Activated CD8-positive, alpha-beta memory T cell treated with anti-CD3 and anti-CD28 coated beads, Interleukin-2, amount 10 ng/mL, durations not matched to agents 7 days and 5 days (primary cell): ENCODE measurements around the gene ADCK2. TPM values are rescaled to one million over a fixed set of nuclear protein-coding genes. Genes with fewer than 3 reads are reported as not detected.
"Not testable (repeated sequence)": the region's sequence is repeated elsewhere in the genome, so short reads cannot be mapped to it uniquely, and the experiment has no call there.

Experiments
- ATAC-seq: fragments of 150-1000 bp; cut with Tn5 transposase; one replicate; pipeline ENCODE4 v1.10.0; 2021; ENCODE audit warnings: moderate library complexity
- CTCF ChIA-PET: fragments of 350-600 bp; sonication (Branson Sonifier 250); formaldehyde crosslinking; loops from one replicate; lab custom pipeline; 2021; ENCODE audit warnings: antibody characterized with exemption; lab: Charles Lee
- DNase-seq: peaks from one replicate; pipeline ENCODE4 v3.0.0-alpha.2; 2020
- H3K27ac Mint-ChIP-seq: one replicate; pipeline ENCODE4 v1.8.0; 2021; ENCODE audit warnings: mild to moderate bottlenecking, mixed read lengths
- H3K27me3 Mint-ChIP-seq: one replicate; pipeline ENCODE4 v1.8.0; 2021; ENCODE audit warnings: mixed read lengths
- H3K36me3 Mint-ChIP-seq: one replicate; pipeline ENCODE4 v1.8.0; 2021; ENCODE audit warnings: mild to moderate bottlenecking, mixed read lengths
- H3K4me1 Mint-ChIP-seq: one replicate; pipeline ENCODE4 v1.8.0; 2021; ENCODE audit warnings: mixed read lengths
- H3K4me3 Mint-ChIP-seq: one replicate; pipeline ENCODE4 v1.8.0; 2021; ENCODE audit warnings: mild to moderate bottlenecking, moderate library complexity, mixed read lengths
- H3K9me3 Mint-ChIP-seq: one replicate; pipeline ENCODE4 v1.8.0; 2022; ENCODE audit warnings: low read depth, mixed read lengths
- total RNA-seq, 2 experiments: library from RNA; stranded (reverse); gene quantifications; one replicate each; pipeline ENCODE4 v1.2.3, GENCODE V29; 2021

ADCK2 gene
- total RNA-seq, 2 experiments from 2014 or later, result 18.3 to 23.2 TPM

DNA sequence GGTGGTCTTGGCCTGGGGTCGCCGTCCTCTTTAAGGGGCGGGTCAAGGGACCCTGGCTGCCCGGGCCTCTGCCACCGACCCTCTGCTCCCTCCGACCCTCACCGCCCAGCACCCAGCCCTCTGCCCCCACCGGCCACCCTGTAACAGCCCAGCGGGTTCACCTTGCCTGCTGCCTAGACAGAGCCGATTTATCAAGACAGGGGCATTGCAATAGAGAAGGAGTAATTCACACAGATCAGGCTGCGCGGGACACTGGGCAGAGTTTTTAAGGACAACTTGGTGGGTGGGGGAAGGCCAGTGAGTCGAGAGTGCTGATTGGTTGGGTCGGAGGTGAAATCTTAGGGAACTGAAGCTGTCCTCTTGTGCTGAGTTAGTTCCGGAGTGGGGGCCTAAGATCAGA is 779 bp upstream of the ADCK2 start:
- Mint-ChIP-seq H3K4me3 (peak overlapping the region; percentile 79), H3K9me3 (no peaks in the 10 kb centered on the region), H3K27me3 (peaks cover 5% of the 10 kb centered on the region), H3K36me3 (peaks cover 3% of the 10 kb centered on the region), H3K27ac (no peak overlapping the region), H3K4me1 (peaks cover 33% of the 10 kb centered on the region)
- CTCF ChIA-PET, result no interaction called here
- DNase-seq (no peak), ATAC-seq (no peak)

DNA sequence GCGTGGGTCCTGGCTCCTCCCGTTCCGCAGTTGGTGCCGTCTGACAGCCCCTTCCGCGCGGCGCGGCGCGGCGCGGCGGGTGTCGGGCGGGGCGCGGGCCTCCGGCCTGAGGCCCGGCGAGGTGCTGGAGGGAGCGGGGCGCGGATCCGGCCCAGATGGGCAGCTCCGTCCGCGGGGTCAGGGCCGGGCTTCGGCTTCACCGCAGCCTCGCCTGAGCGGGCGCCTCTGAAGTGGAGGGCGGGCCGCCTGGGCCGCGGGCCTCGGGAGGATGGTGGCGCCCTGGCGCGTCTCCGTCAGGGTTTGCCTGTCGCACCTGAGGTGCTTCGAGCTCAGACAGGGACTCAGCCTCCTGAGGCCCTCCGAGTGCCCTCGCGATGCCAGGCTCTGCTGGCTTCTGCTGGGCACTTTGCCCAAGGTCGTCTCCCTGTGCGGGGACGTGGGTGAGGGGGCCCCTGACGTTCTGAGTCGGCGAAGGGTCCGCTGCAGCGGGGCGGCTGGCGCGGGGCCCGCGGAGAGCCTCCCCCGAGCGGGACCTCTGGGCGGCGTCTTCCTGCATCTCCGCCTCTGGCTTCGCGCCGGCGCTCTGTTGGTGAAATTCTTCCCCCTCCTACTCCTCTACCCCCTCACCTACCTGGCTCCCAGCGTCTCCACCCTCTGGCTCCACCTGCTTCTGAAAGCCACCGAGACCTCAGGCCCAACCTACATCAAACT is 473 bp downstream of the ADCK2 start:
- Mint-ChIP-seq H3K4me1 (peaks cover 33% of the 10 kb centered on the region), H3K4me3 (peak overlapping the region; percentile 79), H3K27ac (peak overlapping the region; percentile 78), H3K27me3 (peaks cover 2% of the 10 kb centered on the region), H3K36me3 (peaks cover 3% of the 10 kb centered on the region), H3K9me3 (no peaks in the 10 kb centered on the region)
- peak; percentile 70 for DNase-seq
- peak; percentile 84 for ATAC-seq
- CTCF ChIA-PET, result interaction anchor here (1.0 to 1.6 kb wide), 2 partner anchors 23 to 340 kb away, joined by 4 to 8 read pairs; partner anchors contain the start of gene NDUFB2

DNA sequence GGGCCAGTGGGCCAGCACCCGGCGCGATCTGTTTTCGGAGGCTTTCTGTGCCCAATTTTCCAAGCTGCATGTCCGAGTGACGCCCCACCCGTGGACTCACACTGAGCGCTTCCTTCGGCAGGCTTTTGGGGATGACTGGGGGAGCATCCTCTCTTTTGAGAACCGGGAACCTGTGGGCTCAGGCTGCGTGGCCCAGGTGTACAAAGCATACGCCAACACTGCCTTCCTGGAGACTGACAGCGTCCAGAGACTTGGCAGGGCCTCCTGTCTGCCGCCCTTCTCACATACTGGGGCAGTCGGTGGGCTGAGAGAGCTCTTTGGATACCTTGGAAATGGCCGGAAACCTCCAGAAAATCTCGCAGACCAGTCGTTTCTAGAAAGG is 1.0 kb downstream of the ADCK2 start:
- H3K27ac Mint-ChIP-seq, result peak overlapping the region; percentile 78
- CTCF ChIA-PET, result interaction anchor here (0.7 to 1.6 kb wide), 5 partner anchors 12 to 339 kb away, joined by 3 to 8 read pairs (median 5); partner anchors contain the start of gene NDUFB2
- DNase-seq, result no peak
- H3K27me3 Mint-ChIP-seq, result no peaks in the 10 kb centered on the region
- no peak for ATAC-seq
- peak overlapping the region; percentile 79 for H3K4me3 Mint-ChIP-seq
- H3K36me3 Mint-ChIP-seq, result peaks cover 3% of the 10 kb centered on the region
- H3K9me3 Mint-ChIP-seq, result no peaks in the 10 kb centered on the region
- peaks cover 33% of the 10 kb centered on the region for H3K4me1 Mint-ChIP-seq

DNA sequence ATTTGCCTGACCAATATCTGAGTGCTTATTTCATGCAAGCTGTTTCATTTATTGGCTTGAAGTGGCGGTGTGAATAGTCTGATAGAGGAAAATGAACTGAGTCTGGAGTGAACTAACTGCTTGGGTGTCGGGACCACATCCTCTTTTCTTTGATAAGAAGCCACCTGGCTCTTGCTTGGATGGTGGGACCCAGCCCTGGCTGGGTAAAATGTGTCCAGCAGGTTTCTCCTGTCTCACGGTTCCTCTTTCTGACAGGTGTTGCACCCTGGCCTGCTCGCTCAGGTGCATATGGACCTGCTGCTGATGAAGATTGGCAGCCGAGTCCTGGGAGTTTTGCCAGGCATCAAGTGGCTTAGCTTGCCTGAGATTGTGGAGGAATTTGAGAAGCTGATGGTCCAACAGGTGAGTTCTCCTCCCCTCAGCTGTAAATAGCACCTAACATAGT is 1.6 kb downstream of the ADCK2 start:
- CTCF ChIA-PET, result interaction anchor here (0.7 to 1.6 kb wide), 5 partner anchors 12 to 339 kb away, joined by 3 to 8 read pairs (median 5); no protein-coding TSS in a partner anchor
- no peaks in the 10 kb centered on the region for H3K9me3 Mint-ChIP-seq
- no peaks in the 10 kb centered on the region for H3K27me3 Mint-ChIP-seq
- DNase-seq (no peak), ATAC-seq (no peak)
- H3K4me1 Mint-ChIP-seq, result peaks cover 33% of the 10 kb centered on the region
- H3K36me3 Mint-ChIP-seq, result peaks cover 8% of the 10 kb centered on the region
- H3K27ac Mint-ChIP-seq, result peak overlapping the region; percentile 60
- H3K4me3 Mint-ChIP-seq, result peak overlapping the region; percentile 79

DNA sequence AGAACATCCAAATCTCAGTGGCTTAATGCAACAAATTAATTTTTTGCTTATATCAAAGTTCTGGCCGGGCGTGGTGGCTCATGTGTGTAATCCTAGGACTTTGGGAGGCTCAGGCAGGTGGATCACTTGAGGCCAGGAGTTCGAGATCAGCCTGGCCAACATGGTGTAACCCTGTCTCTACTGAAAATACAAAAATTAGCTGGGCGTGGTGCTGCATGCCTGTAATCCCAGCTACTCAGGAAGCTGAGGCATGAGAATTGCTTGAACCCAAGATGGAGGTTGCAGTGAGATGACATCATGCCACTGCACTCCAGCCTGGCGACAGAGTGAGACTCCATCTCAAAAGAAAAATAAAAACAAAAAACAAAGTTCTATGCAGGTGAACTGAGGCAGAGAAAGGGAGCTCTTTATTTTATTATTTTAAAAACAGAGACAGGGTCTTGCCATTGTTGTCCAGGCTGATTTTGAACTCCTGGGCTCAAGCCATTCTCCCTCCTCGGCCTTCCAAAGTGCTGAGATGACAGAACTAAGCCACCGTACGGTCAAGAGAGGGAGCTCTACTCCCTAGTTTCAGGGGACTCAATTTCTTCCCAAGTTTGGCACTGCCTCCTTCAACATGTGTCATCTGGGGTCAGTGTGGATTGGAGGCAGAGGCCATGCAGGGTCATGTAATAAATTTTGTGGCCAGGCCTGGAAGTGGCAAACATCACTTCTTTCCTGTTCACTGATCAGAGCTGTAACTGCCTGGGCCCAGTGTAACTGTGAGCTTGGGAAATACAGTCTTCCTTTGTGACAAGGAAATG is 2.4 kb downstream of the ADCK2 start:
- CTCF ChIA-PET, result interaction anchor here (1.1 to 1.6 kb wide), 7 partner anchors 22 to 338 kb away, joined by 3 to 8 read pairs (median 3); no protein-coding TSS in a partner anchor
- H3K4me1 Mint-ChIP-seq, result peaks cover 33% of the 10 kb centered on the region
- DNase-seq, result no peak
- no peaks in the 10 kb centered on the region for H3K9me3 Mint-ChIP-seq
- H3K27ac Mint-ChIP-seq, result peak overlapping the region; percentile 37
- H3K4me3 Mint-ChIP-seq, result peak overlapping the region; percentile 10
- H3K27me3 Mint-ChIP-seq, result no peaks in the 10 kb centered on the region
- peaks cover 11% of the 10 kb centered on the region for H3K36me3 Mint-ChIP-seq
- ATAC-seq, result no peak

DNA sequence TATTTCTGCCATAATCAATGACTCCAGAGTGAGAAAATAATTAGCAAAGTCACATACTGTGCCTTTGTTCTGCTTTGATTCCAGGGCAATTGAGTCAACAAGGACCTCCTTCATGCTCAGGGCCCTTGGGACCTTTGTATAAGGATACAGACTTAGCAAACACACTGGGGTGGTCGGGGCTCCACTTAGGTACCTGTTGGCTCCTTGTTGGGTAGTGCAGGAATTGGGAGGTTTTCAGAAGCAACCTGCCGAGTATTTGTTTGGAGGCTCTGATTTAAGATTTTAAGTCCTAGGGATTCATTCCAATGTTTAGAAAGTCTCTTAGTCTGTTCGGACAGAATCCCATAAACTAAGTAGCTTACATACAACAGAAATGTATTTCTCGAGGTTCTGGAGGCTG is 3.0 kb downstream of the ADCK2 start:
- DNase-seq (no peak), ATAC-seq (no peak)
- CTCF ChIA-PET, result interaction anchor here (1.1 to 1.3 kb wide), 4 partner anchors 22 to 315 kb away, joined by 3 to 5 read pairs (median 3); no protein-coding TSS in a partner anchor
- H3K4me1 Mint-ChIP-seq, result peaks cover 33% of the 10 kb centered on the region
- H3K36me3 Mint-ChIP-seq, result peaks cover 15% of the 10 kb centered on the region
- H3K27me3 Mint-ChIP-seq, result no peaks in the 10 kb centered on the region
- H3K4me3 Mint-ChIP-seq, result no peak overlapping the region
- no peaks in the 10 kb centered on the region for H3K9me3 Mint-ChIP-seq
- no peak overlapping the region for H3K27ac Mint-ChIP-seq

DNA sequence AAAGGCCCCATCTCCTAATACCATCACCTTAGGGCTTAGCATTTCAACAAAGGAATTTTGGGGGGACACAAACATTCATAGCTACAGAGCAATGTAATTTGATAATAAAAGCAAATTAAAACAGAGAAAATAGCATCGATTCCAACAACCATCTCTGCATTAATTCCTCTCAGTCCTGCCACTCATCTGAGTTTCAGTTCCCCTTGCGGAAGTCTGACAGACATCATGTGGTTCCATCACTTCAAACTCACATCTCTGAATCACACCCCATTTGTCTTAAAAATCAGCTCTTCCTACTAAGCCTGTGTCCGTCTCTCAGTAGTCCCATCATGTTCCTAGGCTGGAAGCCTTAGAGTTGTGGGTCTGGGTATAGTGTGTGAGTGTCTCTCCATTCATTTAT is 3.6 kb downstream of the ADCK2 start:
- Mint-ChIP-seq H3K36me3 (peaks cover 18% of the 10 kb centered on the region), H3K4me1 (peaks cover 33% of the 10 kb centered on the region), H3K4me3 (no peak overlapping the region), H3K27me3 (no peaks in the 10 kb centered on the region), H3K27ac (no peak overlapping the region), H3K9me3 (no peaks in the 10 kb centered on the region)
- ATAC-seq, result no peak
- DNase-seq, result no peak
- CTCF ChIA-PET, result no interaction called here

DNA sequence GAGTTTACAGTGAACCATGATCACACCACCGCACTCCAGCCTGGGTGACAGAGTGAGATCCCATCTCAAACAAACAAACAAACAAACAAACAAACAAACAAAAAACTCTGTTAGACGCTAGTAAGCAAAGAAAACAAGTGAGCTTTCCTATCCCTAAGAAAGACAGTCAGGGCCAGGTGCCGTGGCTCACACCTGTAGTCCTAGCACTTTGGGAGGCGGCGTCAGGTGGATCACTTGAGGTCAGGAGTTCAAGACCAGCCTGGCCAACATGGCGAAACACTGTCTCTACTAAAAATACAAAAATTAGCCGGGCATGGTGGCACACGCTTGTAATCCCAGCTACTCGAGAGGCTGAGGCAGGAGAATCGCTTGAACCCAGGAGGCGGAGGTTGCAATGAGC is 4.2 kb downstream of the ADCK2 start:
- CTCF ChIA-PET, H3K27me3 Mint-ChIP-seq: not testable (repeated sequence)
- H3K36me3 Mint-ChIP-seq, result peaks cover 18% of the 10 kb centered on the region

DNA sequence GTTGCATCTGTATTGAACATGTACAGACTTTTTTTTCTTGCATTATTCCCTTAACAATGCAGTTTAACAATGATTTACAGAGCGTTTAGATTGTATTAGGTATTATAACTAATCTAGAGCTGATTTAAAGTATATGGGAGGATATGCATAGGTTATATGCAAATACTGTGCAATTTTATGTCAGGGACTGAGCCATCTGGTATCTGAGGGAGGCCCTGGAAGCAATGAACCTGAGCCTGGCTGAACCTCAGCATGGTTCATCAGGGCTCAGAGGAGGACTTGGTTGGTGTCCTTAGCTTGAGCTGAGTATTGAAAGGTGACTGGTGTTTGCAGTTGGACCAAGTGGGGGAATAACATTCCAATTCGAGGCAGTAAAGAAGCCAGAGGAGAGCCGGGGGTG is 4.8 kb downstream of the ADCK2 start:
- ATAC-seq, result no peak
- Mint-ChIP-seq H3K9me3 (no peaks in the 10 kb centered on the region), H3K36me3 (peaks cover 18% of the 10 kb centered on the region), H3K4me3 (no peak overlapping the region), H3K27ac (no peak overlapping the region), H3K27me3 (no peaks in the 10 kb centered on the region), H3K4me1 (peaks cover 27% of the 10 kb centered on the region)
- CTCF ChIA-PET, result no interaction called here
- DNase-seq, result no peak

More for the DNA sequence above, 4.2 kb downstream of the ADCK2 start:
- DNase-seq, ATAC-seq, H3K9me3 Mint-ChIP-seq, H3K27ac Mint-ChIP-seq, H3K4me3 Mint-ChIP-seq: not testable (repeated sequence)
- H3K4me1 Mint-ChIP-seq, result peaks cover 31% of the 10 kb centered on the region

DNA sequence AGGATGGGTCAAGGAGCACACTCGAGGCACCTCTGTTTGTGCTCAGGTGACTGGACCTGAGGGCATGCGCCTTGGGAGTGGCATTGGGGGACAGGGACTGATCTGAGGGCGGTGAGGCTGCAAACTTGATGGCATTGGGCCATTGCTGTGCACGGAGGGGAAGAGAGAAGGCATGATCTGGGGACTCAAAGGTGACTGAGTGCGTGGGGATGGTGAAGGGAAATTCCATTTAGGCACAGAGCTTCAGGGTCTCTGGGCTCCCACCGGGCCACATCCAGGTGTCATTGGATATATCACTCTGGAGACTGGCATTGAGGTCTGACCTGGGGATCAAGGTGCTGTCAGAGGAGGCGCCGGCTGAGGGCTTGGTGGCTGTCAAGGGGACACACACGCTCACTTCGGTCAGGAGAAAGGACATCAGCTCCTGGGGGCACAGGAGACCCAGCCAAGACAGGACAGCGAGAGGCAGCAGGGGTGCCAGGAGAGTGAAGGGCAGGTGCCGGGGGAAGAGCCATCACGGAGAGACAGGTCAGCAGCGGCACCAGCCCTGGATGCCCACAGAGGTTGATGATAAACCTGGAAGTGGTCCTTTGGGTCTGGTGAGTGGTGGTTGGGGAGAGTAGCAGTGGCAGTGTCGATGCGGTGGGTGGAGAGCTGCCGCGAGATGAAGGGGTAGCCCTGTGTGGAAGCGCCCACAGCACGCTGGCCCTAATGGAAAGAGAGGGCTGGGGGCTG is 5.5 kb downstream of the ADCK2 start:
- Mint-ChIP-seq H3K27me3 (no peaks in the 10 kb centered on the region), H3K36me3 (peaks cover 18% of the 10 kb centered on the region), H3K9me3 (no peaks in the 10 kb centered on the region), H3K27ac (no peak overlapping the region), H3K4me1 (peaks cover 27% of the 10 kb centered on the region), H3K4me3 (no peak overlapping the region)
- ATAC-seq (no peak), DNase-seq (no peak)
- CTCF ChIA-PET, result no interaction called here

DNA sequence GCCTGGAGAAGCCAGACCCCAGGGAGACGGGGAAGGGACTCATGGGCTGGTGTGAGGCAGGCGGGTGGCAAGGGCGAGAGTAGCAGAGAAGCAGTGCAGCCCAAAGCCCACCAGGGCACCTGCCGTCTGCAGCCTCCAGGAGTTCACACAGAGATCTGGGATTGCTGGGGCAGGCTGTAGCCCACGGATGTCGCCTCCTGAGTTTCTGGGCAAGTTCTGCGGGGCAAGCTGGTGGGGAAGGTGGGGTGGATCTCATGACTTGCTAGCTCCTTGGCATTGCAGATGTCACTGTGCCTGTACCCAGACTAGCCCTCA is 6.0 kb downstream of the ADCK2 start:
- no peak for ATAC-seq
- CTCF ChIA-PET, result no interaction called here

DNA sequence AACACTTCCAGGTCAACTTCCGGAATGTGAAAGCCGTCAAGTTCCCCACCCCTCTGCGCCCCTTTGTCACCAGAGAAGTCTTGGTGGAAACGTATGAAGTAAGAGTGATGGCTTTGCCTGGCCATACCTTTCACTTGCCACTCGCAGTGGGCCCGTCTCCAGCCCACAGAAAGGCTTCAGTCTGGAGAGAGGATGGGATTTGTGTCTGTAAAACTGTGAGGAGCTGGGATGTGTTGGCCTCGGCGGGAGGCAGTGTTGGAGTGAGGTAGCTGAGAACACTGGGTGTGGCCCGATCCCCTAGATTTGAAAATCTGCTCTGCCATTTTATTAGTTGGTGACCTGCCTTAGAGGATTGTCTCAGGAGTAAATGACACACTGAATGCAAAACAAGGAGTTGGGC is 6.4 kb downstream of the ADCK2 start:
- peaks cover 19% of the 10 kb centered on the region for H3K36me3 Mint-ChIP-seq
- no peaks in the 10 kb centered on the region for H3K9me3 Mint-ChIP-seq
- peaks cover 19% of the 10 kb centered on the region for H3K4me1 Mint-ChIP-seq
- no peak overlapping the region for H3K4me3 Mint-ChIP-seq
- DNase-seq (no peak), ATAC-seq (no peak)
- no peaks in the 10 kb centered on the region for H3K27me3 Mint-ChIP-seq
- H3K27ac Mint-ChIP-seq, result no peak overlapping the region
- CTCF ChIA-PET, result no interaction called here

More for the DNA sequence above, 6.0 kb downstream of the ADCK2 start:
- Mint-ChIP-seq H3K4me3 (no peak overlapping the region), H3K27me3 (no peaks in the 10 kb centered on the region), H3K36me3 (peaks cover 18% of the 10 kb centered on the region), H3K4me1 (peaks cover 23% of the 10 kb centered on the region), H3K27ac (no peak overlapping the region), H3K9me3 (no peaks in the 10 kb centered on the region)
- no peak for DNase-seq

DNA sequence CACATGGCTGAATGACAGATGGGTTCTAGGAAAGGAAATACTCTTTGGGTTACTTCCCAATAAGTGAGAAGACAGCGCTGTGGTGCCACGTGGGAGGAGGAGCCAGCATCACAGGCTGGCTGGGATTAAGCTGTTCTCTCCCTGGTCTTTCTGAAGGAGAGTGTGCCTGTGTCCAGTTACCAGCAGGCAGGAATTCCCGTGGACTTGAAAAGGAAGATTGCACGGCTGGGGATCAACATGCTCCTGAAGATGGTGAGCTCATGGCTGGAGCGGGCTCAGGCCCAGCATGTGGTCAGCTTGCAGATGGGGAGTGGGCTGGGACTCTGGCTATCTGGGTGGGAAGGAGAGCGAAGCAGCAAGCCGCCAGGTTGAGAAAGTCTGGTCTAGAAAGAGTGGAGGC is 8.1 kb downstream of the ADCK2 start:
- CTCF ChIA-PET, result no interaction called here
- no peak for ATAC-seq
- H3K36me3 Mint-ChIP-seq, result peaks cover 25% of the 10 kb centered on the region
- H3K4me1 Mint-ChIP-seq, result peaks cover 4% of the 10 kb centered on the region
- no peak overlapping the region for H3K27ac Mint-ChIP-seq
- no peak overlapping the region for H3K4me3 Mint-ChIP-seq
- no peaks in the 10 kb centered on the region for H3K27me3 Mint-ChIP-seq
- DNase-seq, result no peak
- no peaks in the 10 kb centered on the region for H3K9me3 Mint-ChIP-seq
